Rectal smooth muscle tissue (tissue), 1 donor: ENCODE data around the gene ETS1.
A peak's percentile ranks its signal among the peaks of the same experiment; 100 is the strongest.

Experiments
- H3K27ac ChIP-seq: one replicate; pipeline ENCODE4 v1.7.0; 2013; ENCODE audit warnings: low read depth, low read length, inconsistent platforms
- H3K27me3 ChIP-seq: one replicate; pipeline ENCODE4 v1.7.0; 2013; ENCODE audit warnings: low read length; ENCODE audit not compliant: control insufficient read depth, insufficient read depth
- H3K36me3 ChIP-seq: one replicate; pipeline ENCODE4 v1.7.0; 2013; ENCODE audit warnings: low read length; ENCODE audit not compliant: control insufficient read depth, insufficient read depth
- H3K4me1 ChIP-seq: one replicate; pipeline ENCODE4 v1.7.0; 2013; ENCODE audit warnings: low read length; ENCODE audit not compliant: control insufficient read depth, insufficient read depth
- H3K4me3 ChIP-seq: one replicate; pipeline ENCODE4 v1.7.0; 2013; ENCODE audit warnings: low read length
- H3K9ac ChIP-seq: one replicate; pipeline ENCODE4 v1.7.0; 2013; ENCODE audit warnings: low read length

Gene ETS1

GRCh38 chr11:128513915-128514681, 73.3 kb downstream of the ETS1 start:
- Histone ChIP-seq H3K27me3 (no peaks in the 10 kb centered on the region), H3K4me1 (peaks cover 4% of the 10 kb centered on the region), H3K9ac (no peak overlapping the region), H3K4me3 (no peak overlapping the region), H3K27ac (no peak overlapping the region), H3K36me3 (peaks cover 7% of the 10 kb centered on the region)

GRCh38 chr11:128512474-128512996, 74.8 kb downstream of the ETS1 start:
- Histone ChIP-seq H3K36me3 (peaks cover 7% of the 10 kb centered on the region), H3K4me3 (peak overlapping the region; percentile 44), H3K27ac (no peak overlapping the region)

GRCh38 chr11:128511712-128512111, 75.6 kb downstream of the ETS1 start:
- H3K27ac ChIP-seq, result no peak overlapping the region
- peaks cover 7% of the 10 kb centered on the region for H3K36me3 ChIP-seq
- no peak overlapping the region for H3K9ac ChIP-seq
- H3K4me1 ChIP-seq, result peaks cover 15% of the 10 kb centered on the region
- H3K4me3 ChIP-seq, result no peak overlapping the region
- H3K27me3 ChIP-seq, result no peaks in the 10 kb centered on the region

More at GRCh38 chr11:128512474-128512996, 74.8 kb downstream of the ETS1 start:
- H3K27me3 ChIP-seq, result no peaks in the 10 kb centered on the region
- no peak overlapping the region for H3K9ac ChIP-seq
- peaks cover 15% of the 10 kb centered on the region for H3K4me1 ChIP-seq

GRCh38 chr11:128509621-128510389, 77.6 kb downstream of the ETS1 start:
- Histone ChIP-seq H3K27ac (no peak overlapping the region), H3K9ac (no peak overlapping the region), H3K27me3 (no peaks in the 10 kb centered on the region), H3K36me3 (peaks cover 7% of the 10 kb centered on the region), H3K4me3 (no peak overlapping the region), H3K4me1 (peaks cover 15% of the 10 kb centered on the region)

GRCh38 chr11:128508770-128509510, 78.4 kb downstream of the ETS1 start:
- no peak overlapping the region for H3K4me3 ChIP-seq
- no peak overlapping the region for H3K9ac ChIP-seq
- H3K36me3 ChIP-seq, result peaks cover 7% of the 10 kb centered on the region
- no peak overlapping the region for H3K27ac ChIP-seq
- no peaks in the 10 kb centered on the region for H3K27me3 ChIP-seq
- H3K4me1 ChIP-seq, result peaks cover 15% of the 10 kb centered on the region

GRCh38 chr11:128507936-128508335, 79.4 kb downstream of the ETS1 start:
- peak overlapping the region; percentile 63 for H3K4me3 ChIP-seq
- peaks cover 17% of the 10 kb centered on the region for H3K4me1 ChIP-seq
- no peak overlapping the region for H3K9ac ChIP-seq
- no peak overlapping the region for H3K27ac ChIP-seq
- H3K36me3 ChIP-seq, result peaks cover 4% of the 10 kb centered on the region
- no peaks in the 10 kb centered on the region for H3K27me3 ChIP-seq

GRCh38 chr11:128506999-128507611, 80.3 kb downstream of the ETS1 start:
- H3K4me1 ChIP-seq, result peaks cover 25% of the 10 kb centered on the region
- H3K27me3 ChIP-seq, result no peaks in the 10 kb centered on the region
- H3K27ac ChIP-seq, result peak overlapping the region; percentile 57
- no peak overlapping the region for H3K9ac ChIP-seq
- peak overlapping the region; percentile 63 for H3K4me3 ChIP-seq
- H3K36me3 ChIP-seq, result no peaks in the 10 kb centered on the region

- Histone ChIP-seq H3K36me3 (no peaks in the 10 kb centered on the region), H3K4me3 (peak overlapping the region; percentile 63), H3K4me1 (peaks cover 29% of the 10 kb centered on the region), H3K9ac (no peak overlapping the region), H3K27ac (peak overlapping the region; percentile 57), H3K27me3 (no peaks in the 10 kb centered on the region)
These were observed 81.0 kb downstream of the ETS1 start for GRCh38 chr11:128506356-128506755.

GRCh38 chr11:128505449-128506065, 81.8 kb downstream of the ETS1 start:
- no peak overlapping the region for H3K27ac ChIP-seq
- H3K9ac ChIP-seq, result no peak overlapping the region
- peaks cover 32% of the 10 kb centered on the region for H3K4me1 ChIP-seq
- H3K27me3 ChIP-seq, result no peaks in the 10 kb centered on the region
- H3K36me3 ChIP-seq, result no peaks in the 10 kb centered on the region
- H3K4me3 ChIP-seq, result no peak overlapping the region

- H3K9ac ChIP-seq, result no peak overlapping the region
- H3K4me3 ChIP-seq, result no peak overlapping the region
- no peak overlapping the region for H3K27ac ChIP-seq
- no peaks in the 10 kb centered on the region for H3K27me3 ChIP-seq
- H3K4me1 ChIP-seq, result peaks cover 32% of the 10 kb centered on the region
- no peaks in the 10 kb centered on the region for H3K36me3 ChIP-seq
These were observed 82.9 kb downstream of the ETS1 start for GRCh38 chr11:128504486-128504885.

- peaks cover 28% of the 10 kb centered on the region for H3K4me1 ChIP-seq
These were observed 83.9 kb downstream of the ETS1 start for GRCh38 chr11:128503245-128503991.

More at GRCh38 chr11:128503245-128503991, 83.9 kb downstream of the ETS1 start:
- H3K27me3 ChIP-seq, result no peaks in the 10 kb centered on the region
- H3K36me3 ChIP-seq, result no peaks in the 10 kb centered on the region
- H3K4me3 ChIP-seq, result peak overlapping the region; percentile 0
- no peak overlapping the region for H3K27ac ChIP-seq
- no peak overlapping the region for H3K9ac ChIP-seq
